GM12875 (cell line): ENCODE data around the gene SLC38A3.

Source experiments
- H3K4me3 ChIP-seq: one replicate; pipeline ENCODE4 v1.5.1; 2011; ENCODE audit warnings: low read depth, low read length, control low read depth
- CTCF ChIP-seq: IDR thresholded peaks from 2 replicates; pipeline ENCODE4 v1.5.1; 2011; ENCODE audit warnings: low read depth, mild to moderate bottlenecking, control low read depth, inconsistent platforms, low read length, moderate library complexity, borderline replicate concordance; ENCODE audit not compliant: insufficient read depth

SLC38A3 gene

GRCh38 chr3:50174517-50174895 is 30.6 kb upstream of the SLC38A3 start:
- no peak for TF ChIP-seq CTCF
- no peak overlapping the region for H3K4me3 ChIP-seq

- no peak for TF ChIP-seq CTCF
- no peak overlapping the region for H3K4me3 ChIP-seq
These were observed 30.0 kb upstream of the SLC38A3 start for GRCh38 chr3:50174947-50175524.

GRCh38 chr3:50177346-50177745 is 27.7 kb upstream of the SLC38A3 start:
- no peak overlapping the region for H3K4me3 ChIP-seq
- TF ChIP-seq CTCF = no peak

- no peak for TF ChIP-seq CTCF
- H3K4me3 ChIP-seq = no peak overlapping the region
These were observed 25.4 kb upstream of the SLC38A3 start for GRCh38 chr3:50179710-50180109.

- TF ChIP-seq CTCF = no peak
- no peak overlapping the region for H3K4me3 ChIP-seq
These were observed 23.1 kb upstream of the SLC38A3 start for GRCh38 chr3:50181985-50182384.

GRCh38 chr3:50182533-50183099 is 22.5 kb upstream of the SLC38A3 start:
- no peak overlapping the region for H3K4me3 ChIP-seq
- no peak for TF ChIP-seq CTCF

- H3K4me3 ChIP-seq = no peak overlapping the region
- no peak for TF ChIP-seq CTCF
These were observed 21.3 kb upstream of the SLC38A3 start for GRCh38 chr3:50183755-50184154.
